RCC 7860 (cell line): Measurements from ENCODE around the gene ZER1.
A peak's percentile ranks its signal among the peaks of the same experiment; 100 is the strongest.

Experiments used
- DNase-seq: peaks from one replicate; pipeline ENCODE4 v3.0.0-alpha.2; 2015; ENCODE audit warnings: low spot score
- FAIRE-seq: peaks from 2 replicates; lab custom pipeline; 2012; peaks lifted over from hg19 to GRCh38; lab: Jason Lieb, UNC

The ZER1 gene

GRCh38 chr9:128718047-128718446 is 53.7 kb downstream of the ZER1 start:
- FAIRE-seq (no peak), DNase-seq (no peak)

GRCh38 chr9:128716581-128717254 is 55.0 kb downstream of the ZER1 start:
- no peak for FAIRE-seq
- no peak for DNase-seq

- FAIRE-seq = no peak
- no peak for DNase-seq
Observed at GRCh38 chr9:128715436-128715750, 56.3 kb downstream of the ZER1 start.

- no peak for FAIRE-seq
Observed at GRCh38 chr9:128714586-128715435, 56.9 kb downstream of the ZER1 start.

GRCh38 chr9:128713941-128714573 is 57.7 kb downstream of the ZER1 start:
- FAIRE-seq = no peak
- no peak for DNase-seq

More at GRCh38 chr9:128714586-128715435, 56.9 kb downstream of the ZER1 start:
- no peak for DNase-seq

GRCh38 chr9:128713411-128713780 is 58.3 kb downstream of the ZER1 start:
- DNase-seq = no peak
- no peak for FAIRE-seq

- no peak for FAIRE-seq
- DNase-seq = no peak
Observed at GRCh38 chr9:128712451-128713410, 59.0 kb downstream of the ZER1 start.

- DNase-seq (no peak), FAIRE-seq (no peak)
Observed at GRCh38 chr9:128707446-128707845, 64.3 kb downstream of the ZER1 start.

- DNase-seq = no peak
Observed at GRCh38 chr9:128706671-128707381, 64.9 kb downstream of the ZER1 start.

GRCh38 chr9:128706045-128706444 is 65.7 kb downstream of the ZER1 start:
- FAIRE-seq (no peak), DNase-seq (no peak)

More at GRCh38 chr9:128706671-128707381, 64.9 kb downstream of the ZER1 start:
- no peak for FAIRE-seq

GRCh38 chr9:128705051-128705965 is 66.4 kb downstream of the ZER1 start:
- DNase-seq = no peak
- no peak for FAIRE-seq

GRCh38 chr9:128704356-128704670 is 67.4 kb downstream of the ZER1 start:
- DNase-seq (no peak), FAIRE-seq (no peak)

GRCh38 chr9:128703616-128704355 is 67.9 kb downstream of the ZER1 start:
- DNase-seq (no peak), FAIRE-seq (no peak)

GRCh38 chr9:128702949-128703615 is 68.6 kb downstream of the ZER1 start:
- FAIRE-seq = no peak
- no peak for DNase-seq

GRCh38 chr9:128702445-128702948 is 69.2 kb downstream of the ZER1 start, which contains the start of gene PKN3:
PKN3 (plus strand) TSS chr9:128702503; CDS start chr9:128702916, 413 bp downstream.
- no peak for FAIRE-seq
- DNase-seq = peak; percentile 70

GRCh38 chr9:128701227-128701854 is 70.4 kb downstream of the ZER1 start:
- FAIRE-seq = no peak
- DNase-seq = no peak
